GM23248 (cell line): ENCODE measurements around the gene RTCB.

Experiments
- EZH2 ChIP-seq: fragments of 200-600 bp; sonication (generic); IDR thresholded peaks from 2 replicates; pipeline ENCODE4 v1.6.1; 2018; ENCODE audit warnings: antibody characterized with exemption, mild to moderate bottlenecking; ENCODE audit not compliant: insufficient read depth, poor library complexity, severe bottlenecking
- EZH2phosphoT487 ChIP-seq: fragments of 200-600 bp; sonication (generic); IDR thresholded peaks from 2 replicates; pipeline ENCODE4 v1.6.1; 2018; ENCODE audit warnings: antibody characterized with exemption, moderate library complexity, mild to moderate bottlenecking, low read depth; ENCODE audit not compliant: insufficient read depth

- no peak for TF ChIP-seq EZH2
- no peak for TF ChIP-seq EZH2phosphoT487
These were observed 4.6 kb upstream of the RTCB start for GRCh38 chr22:32416556-32417085.
